HG02943 (cell line): ENCODE results near the gene PRR35.
"Not testable (repeated sequence)": the region's sequence is repeated elsewhere in the genome, so short reads cannot be mapped to it uniquely, and the experiment has no call there.

Experiments used
- ATAC-seq: cut with Tn5 transposase; IDR thresholded peaks from one replicate; pipeline ENCODE4 v1.9.1; 2021; ENCODE audit warnings: mild to moderate bottlenecking, low read depth, moderate library complexity; ENCODE audit not compliant: unreplicated experiment

Gene PRR35

DNA sequence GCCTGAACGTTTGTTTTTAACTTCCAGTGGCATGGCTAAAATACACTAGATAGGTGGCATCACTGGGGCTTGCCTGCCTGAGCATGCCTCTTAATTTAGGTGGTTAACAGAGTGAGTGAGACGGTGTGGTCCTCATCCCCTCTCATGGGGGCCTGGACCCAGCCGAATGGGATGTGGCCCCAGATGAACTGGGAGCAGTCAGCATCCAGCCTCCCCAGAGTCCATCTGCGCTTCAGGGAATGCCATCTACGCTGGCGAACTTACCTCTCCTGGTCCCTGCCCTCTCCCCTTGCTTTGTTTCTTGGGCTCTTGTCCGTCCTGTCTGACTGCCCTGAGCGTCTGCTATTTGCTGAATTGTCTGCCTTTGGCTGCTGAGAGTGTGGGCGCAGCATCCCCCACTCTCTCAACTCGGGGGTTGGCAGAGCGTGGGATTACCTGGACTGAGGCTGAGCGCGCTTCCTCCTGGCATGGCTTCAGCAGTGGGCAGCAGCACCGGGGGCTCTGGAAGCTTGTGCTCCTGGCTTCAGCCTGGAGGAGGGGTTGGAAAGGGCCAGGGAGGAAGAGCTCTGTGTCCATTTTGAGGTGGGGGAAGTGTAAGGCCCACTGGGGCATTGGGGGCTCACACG, 31.8 kb downstream of the PRR35 start:
- ATAC-seq = no peak

DNA sequence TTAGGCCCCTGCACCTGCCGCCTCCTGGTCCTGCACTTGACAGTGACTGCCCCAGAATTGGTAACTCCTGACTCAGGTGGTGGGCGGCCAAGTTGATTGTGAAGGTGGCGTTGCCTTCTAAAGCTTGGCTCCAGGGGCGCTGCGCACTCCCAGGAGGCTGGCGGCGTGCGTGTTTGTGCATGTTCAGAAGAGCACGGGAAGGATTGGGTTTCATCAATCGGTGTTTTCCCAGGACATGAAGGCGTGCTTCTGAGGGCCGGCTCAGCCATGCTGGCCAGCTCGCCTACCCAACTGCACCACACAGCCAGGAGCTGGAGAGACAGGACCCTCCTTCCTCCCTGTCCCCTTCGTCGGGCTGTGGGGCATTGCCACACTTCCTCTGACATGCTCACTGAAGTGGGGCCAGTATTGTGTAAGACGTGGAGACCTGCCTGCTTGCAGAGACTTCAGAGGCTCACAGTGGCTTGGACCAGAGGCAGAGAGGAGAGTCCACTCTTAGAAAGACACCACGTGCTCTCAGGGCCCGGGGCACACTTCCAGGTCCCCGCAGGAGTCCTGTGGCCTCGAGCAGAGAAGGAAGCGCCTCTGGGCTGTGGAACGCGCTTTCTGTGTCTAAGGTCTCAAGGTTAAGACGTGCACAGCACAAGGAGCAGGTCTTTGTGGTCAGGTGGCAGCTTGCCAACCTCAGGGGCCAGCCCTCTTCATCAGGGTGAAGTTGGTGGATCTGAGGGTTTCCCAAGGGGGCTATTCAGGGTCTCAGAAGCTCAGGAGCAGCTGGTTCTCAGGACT, 32.5 kb downstream of the PRR35 start:
- no peak for ATAC-seq

DNA sequence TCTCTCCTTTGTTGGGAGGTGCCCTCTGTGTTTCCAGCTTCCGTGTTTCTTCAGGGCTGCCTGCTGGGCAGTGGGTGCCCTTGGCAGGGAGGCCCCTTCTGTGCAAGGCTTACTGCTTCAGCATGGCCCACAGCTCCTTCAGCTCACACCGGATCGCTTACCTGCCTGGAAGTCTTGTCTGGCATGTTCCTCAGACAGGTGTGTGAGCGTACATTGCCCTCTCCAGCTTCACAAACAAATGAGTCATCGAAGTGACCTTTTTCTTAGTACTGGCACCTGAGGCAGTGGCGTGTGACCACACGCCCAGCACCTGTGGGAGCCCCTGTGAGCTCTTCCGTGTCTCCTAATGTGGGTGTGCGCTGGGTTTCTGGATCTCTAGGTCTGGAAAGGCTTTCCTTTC, 33.2 kb downstream of the PRR35 start:
- ATAC-seq = no peak

DNA sequence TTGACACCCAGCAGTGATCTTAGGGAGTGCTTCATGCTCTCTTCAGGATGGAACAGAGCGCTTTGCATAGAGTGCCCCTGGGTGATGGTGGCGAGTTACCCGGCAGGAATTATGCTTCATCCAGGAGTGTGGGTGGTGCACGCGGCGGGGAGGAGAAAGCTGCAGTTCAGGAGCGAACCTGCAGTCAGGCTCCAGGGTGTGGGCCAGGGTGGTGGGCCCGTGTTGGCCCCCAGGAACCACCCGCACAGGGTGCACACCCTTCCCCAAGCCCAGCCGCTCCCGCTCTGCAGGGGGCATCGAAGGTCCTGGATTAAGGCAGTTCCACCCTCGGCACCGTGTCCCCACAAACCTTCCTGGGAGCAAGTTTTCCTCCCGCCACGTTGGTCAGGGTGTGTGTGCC, 33.6 kb downstream of the PRR35 start:
- ATAC-seq = no peak

DNA sequence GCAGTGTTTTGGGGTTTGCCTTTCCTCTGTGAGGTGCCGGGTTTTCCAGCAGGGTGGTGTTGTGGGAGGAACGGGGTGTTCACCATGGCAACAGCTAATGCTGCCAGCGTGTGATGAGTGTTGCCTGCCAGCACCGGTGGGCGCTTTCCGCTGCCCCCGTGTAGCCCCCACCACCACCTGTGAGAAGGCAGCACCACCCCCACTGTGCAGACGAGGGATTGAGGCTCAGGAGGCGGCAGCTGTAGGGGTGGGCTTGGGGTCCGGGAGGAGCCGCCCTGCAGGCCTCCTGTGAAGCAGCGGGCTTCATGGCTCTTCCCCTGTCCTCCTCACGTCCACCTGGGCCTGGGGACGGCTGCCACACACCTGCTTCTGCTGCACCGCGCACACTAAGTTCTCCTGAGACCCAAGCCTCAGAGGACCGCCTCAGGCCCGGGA, 34.9 kb downstream of the PRR35 start:
- no peak for ATAC-seq

DNA sequence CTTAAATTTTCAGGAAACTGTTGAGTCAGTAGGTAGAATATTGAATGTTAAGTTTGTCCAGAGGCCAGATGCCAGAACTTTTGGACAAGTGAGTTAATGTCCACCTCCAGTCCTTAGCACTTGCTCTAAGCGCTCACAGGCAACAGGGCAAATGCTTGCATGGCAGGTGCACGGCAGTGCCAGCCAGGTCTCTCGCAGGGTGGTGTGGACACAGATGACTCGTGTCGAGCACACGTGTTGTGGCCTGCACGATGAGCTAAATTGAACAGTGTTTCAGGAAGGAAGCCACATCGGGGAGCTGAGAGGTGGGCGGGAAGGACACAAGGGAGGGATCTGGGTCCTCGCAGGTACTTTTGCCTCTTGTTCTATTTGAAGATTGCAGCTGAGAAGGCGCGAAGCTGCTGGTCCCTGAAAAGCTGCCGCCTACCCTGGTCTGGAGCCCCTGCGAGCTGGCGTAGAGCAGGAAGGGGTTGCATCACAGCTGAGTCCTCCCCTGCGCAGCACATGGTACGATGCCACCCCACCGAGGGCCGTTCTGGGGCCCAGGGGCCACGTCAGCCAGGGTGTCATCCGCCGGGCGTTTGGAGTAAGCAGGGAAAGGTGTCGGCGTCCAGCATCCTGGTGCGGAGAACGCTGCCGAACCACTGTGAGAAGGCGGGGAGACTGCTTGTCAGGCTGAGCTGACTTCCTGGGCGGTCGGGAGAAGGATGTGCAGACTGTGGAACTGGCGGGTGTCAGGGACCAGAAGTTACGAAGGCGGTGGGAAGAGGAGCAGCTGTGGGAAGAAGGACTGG, 35.9 kb downstream of the PRR35 start:
- no peak for ATAC-seq

DNA sequence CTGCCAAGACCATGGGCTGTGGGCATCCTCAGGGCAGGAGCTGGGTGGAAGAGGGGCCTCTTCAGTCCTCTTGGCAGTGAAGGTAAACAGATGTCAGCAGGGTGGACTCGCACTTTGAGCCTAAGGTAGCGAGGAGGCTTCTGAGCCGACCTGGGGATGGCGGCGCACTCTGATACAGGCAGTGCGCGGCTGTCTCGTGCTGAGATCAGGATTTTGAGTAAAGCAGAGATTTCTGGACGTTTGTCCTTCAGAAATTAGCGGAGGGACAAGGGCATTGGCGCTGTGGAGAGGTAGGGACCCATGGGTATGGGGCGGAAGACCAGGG, 36.5 kb downstream of the PRR35 start:
- no peak for ATAC-seq

DNA sequence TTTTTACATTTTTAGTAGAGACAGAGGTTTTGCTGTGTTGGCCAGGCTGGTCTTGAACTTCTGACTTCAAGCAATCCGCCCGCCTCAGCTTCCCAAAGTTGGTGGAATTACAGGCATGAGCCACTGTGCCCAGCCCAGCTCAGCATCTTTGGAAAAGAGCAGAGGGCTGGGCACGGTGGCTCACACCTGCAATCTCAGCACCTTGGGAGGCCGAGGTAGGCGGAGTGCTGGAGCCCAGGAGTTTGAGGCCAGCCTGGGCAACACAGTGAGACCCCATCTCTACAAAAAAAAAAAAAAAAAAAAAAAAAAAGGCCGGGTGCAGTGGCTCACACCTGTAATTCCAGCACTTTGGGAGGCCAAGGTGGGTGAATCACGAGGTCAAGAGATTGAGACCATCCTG, 37.5 kb downstream of the PRR35 start:
- ATAC-seq = not testable (repeated sequence)

DNA sequence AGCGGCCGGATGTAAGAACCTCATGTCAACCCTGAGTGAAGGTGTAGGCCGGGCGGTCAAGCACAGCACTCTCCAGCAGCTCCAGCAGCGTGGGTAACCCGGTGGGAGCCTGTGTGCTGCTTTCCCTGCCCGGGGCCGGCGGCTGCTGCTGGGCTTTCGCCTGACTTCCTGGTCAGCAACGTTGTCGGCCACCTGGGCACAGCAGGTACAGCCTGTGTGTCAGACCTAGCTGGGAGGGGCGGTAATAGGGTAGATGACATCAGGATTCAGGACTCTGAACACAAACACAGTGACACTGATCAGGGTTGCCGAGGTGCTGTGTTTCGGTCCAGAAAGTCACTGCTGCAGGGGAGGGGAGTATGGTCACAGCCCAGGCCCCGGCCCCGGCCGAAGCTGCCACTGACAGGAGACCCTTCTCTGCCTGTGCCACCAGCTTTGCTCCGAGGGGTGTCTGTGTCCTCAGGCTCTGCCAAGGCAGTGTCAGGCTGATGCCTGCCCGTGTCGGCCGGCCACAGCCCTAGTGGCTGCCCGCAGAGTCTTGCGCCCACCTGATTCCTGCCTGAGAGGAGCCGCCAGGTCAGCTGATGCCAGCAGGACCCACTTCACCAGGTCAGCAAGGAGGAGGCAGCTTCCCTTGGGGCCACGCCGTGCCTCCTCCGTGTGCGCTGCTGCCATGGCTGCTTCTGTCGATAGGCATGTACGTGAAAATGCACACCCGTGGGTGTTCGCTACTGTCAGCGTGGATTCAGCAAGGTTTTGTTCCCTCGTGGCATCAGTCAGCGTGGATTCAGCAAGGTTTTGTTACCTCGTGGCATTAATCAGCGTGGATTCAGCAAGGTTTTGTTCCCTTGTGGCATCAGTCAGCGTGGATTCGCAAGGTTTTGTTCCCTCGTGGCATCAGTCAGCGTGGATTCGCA, 38.9 kb downstream of the PRR35 start:
- ATAC-seq = no peak

DNA sequence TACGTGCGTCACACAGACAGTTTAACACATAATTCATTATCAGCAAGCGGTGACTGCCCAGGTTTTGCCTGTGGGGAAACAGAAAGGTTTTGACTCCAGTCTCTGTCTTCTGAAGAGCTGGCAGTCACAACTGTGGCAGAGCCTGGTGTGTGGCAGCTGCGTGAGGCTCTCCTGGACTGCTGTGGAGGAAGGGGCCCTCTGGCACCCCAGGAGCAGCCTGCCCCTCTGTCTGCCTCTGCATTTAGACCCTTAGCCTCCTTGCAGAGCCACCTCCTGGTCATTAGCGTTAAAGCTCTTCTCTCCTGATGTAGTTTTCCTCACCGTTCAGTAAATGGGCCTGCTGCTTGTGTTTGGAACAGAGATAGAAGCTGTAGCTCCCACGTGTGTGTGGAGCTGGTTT, 40.6 kb downstream of the PRR35 start:
- no peak for ATAC-seq

DNA sequence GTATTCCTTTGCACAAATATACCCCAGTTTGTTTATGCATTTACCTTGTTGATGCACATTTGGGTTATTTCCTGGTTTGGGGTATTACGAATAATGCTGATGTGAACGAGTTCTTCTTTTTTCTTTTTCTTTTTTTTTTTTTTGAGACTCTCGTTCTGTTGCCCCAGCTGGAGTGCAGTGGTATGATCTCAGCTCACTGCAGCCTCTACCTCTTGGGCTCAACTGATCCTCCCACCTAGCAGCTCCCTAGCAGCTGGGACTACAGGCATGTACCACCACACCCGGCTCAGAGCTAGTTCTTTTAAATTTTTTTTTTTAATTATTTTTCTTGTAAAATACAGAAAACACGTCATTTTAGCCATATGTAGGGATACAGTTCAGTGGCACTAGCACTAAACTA, 43.7 kb downstream of the PRR35 start:
- ATAC-seq = no peak

DNA sequence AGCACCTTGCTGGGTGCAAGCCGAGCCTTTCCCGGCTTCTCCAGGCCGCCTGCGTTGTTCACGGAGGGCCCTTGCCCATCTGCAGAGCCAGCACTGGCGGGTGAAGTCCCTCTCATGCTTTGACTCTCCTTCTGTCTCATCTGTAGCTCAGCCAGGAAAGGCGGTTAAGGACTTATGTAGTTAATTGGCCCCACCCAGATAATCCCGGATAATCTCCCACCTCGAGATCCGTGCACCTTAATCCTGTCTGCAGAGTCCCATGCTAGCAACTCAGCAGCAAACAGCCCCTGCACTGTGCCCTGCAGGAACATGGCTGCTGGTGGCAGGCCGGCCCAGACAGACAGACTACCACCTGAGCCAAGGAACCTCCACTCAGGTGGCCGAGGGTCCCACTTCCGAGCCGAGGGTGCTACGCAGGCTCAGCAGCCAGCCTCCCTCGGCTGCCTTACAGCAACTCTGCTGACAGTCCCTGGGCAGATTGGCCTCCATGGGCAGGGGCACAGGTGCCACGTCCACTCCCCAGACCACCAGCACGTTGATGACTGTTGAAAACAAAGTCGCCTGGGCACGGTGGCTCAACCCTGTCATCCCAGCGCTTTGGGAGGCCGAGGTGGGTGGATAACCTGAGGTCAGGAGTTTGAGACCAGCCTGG, 46.6 kb downstream of the PRR35 start:
- no peak for ATAC-seq

DNA sequence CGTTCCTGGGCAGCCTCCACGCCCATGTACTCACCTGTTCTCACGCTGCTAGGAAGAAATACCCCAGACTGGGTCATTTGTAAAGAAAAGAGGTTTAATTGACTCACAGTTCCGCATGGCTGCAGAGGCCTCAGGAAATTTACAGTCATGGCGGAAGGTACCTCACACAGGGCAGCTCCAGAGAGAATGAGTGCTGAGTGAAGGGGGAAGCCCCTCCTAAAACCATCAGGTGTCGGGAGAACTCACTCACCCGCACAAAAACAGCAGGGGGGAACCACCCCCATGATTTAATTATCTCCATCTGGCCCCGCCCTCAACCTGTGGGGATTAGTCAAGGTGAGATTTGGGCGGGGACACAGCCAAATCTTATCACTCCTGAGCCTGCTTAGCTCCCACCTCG, 47.8 kb downstream of the PRR35 start:
- ATAC-seq = no peak

DNA sequence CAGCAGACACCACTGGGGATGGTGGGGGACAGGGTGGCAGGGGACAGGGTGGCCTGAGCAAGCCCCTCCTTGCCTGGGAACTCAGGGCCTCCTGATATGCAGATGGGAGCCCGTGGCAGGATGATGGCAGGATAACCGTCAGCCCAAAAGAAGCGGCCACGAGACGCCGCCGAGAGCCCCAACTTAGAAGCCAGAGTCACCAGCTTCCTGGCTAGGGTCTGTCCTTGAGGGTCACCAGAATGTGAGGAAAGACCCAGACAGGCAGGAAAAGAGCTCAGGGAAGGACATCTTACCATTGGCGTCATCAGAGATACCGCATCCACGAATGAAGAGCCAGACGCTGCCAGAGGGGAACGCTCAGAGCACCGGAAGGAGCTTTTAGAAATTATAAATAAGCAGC, 49.1 kb downstream of the PRR35 start:
- ATAC-seq = no peak

DNA sequence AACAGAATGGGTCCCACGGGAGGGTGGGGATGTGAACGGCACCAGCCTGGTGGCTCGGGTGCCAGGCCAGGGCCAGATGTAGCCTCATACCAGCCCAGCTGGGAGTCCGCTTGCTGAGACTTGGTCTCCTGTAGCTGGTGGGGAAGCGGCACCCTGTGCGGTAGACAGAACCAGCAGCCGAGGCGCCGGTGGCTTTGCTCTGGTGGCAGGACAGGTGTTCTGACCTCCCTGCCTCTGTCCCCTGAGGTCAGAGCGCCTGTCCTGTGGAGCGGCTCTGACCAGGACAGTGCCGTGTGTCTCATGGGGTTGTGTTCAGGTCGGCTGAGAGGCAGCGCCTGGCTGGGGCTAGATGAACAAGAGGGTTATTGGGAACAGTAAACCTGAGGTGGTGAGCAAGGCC, 49.8 kb downstream of the PRR35 start:
- no peak for ATAC-seq

DNA sequence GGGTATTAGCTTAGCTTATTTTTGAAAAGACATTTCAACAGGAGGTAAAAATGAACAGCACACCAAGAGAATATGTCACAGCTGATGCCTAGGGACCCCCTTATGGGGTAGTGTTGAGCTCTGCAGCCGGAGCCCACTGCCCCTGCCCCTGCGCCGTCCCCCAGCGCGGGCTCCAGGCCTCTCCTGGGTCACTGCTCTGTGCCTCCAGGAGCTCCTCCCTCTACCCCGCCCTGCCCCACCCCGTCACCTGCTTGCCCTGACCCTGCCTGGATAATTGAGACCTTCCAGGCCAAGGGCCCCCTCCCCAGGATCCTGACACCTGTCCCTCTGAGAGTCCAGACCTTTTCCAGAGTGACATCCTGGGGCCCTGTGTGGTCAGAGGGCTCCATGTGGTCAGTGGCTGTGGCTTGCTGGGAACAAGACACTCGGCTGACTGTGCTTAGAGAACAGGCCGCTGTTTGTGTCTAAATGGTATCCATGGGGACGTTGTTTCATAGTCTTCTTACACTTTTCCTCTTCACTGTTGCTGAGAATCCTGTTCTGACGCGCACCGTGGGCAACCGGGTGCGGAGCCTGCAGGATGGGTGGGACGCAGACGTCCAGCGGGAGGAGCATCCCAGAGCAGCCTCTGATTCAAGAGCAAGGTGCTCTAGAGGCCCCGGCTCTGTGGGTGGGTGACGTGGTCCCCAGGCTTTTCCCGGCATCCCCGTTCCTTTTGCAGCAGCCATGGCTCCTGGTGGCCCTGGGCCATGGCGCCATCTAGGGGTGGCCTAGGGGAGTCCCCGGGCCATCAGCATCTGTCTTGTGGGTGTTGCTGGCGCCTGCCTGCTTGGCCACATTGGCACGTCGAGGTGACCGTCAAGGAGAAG, 50.6 kb downstream of the PRR35 start:
- ATAC-seq = no peak

DNA sequence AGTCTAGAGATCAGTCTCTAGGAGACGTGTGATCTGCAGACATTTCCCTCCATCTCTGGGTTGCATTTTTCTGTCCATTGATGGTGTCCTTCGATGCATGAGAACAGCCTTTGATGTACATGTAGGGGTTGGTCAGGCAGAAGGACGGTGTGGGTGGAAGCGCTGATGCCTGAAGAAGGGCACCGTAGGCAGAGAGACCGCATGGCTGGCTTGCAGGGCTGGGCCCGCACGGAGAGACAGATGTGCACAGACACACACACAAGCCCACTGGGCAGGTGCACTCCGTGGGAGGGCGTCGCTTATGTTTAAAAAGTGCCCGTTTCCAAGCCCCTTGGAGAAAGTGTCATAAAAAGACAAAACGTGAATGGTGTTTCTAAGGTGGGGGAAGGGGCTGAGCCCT, 54.9 kb downstream of the PRR35 start:
- no peak for ATAC-seq
